ENCODE measurements around the gene LARGE1.

DNA sequence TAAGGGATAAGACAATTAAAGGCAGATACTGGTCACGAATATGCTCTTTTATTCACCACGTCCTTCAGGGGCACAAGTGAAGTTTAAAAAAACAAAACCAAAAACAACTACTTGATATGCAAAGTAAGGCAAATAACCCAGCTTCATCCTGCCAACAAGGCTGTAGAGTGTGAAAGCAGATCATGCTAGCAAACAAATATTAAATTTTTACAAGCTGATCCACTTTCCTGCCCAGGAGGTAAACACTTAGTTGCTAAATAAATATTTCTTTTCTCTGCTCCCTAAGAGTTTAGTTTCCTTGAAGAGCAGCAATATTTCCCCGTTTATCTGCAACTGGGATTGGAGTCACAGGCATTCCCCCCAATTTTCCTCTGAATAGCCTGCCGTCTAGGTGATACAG is 300.2 kb downstream of the LARGE1 start:
- TF ChIP-seq CTCF (IDR thresholded peaks at IDR 0.05), result no peak
- no peak for TF ChIP-seq POLR2A (IDR thresholded peaks at IDR 0.05)
